ENCODE measurements around the gene SCNN1B. TPM values are rescaled to one million over a fixed set of nuclear protein-coding genes. Genes with fewer than 3 reads are reported as not detected.

The SCNN1B gene
- total and polyA plus RNA-seq, 2 donors (not counting 1 experiment from before 2014, with no cell fraction given): not detected

GRCh38 chr16:23343643-23344612 lies 41.8 kb downstream of the SCNN1B start:
- H3K27me3 ChIP-seq (ENCODE audit: control insufficient read depth, insufficient read depth, low read length): no peaks in the 10 kb centered on the region
- no peak for TF ChIP-seq EZH2 (IDR thresholded peaks at IDR 0.05; ENCODE audit: low read length, missing control alignments)
- TF ChIP-seq CTCF (conservative IDR thresholded peaks at IDR 0.05 in 1 of 2, IDR thresholded peaks at IDR 0.05 in 1 of 2; ENCODE audit: low read depth in 1 of 2, low read length in 2 of 2): no peak
- no peaks in the 10 kb centered on the region for H3K4me1 ChIP-seq (ENCODE audit: control insufficient read depth, extremely low read depth, insufficient read depth, low read length)
- H2AFZ ChIP-seq (ENCODE audit: low read length): no peak overlapping the region
- no peaks in the 10 kb centered on the region for H3K36me3 ChIP-seq (ENCODE audit: control insufficient read depth, insufficient read depth, low read length)
- H3K9me3 ChIP-seq (ENCODE audit: control insufficient read depth, insufficient read depth, low read depth, low read length): no peaks in the 10 kb centered on the region
- H3K79me2 ChIP-seq (ENCODE audit: control insufficient read depth, insufficient read depth, low read length): no peaks in the 10 kb centered on the region
- no peak overlapping the region for H3K27ac ChIP-seq (ENCODE audit: insufficient read depth, low read length)
- no peak overlapping the region for H3K4me3 ChIP-seq (replicated peaks in 1 of 4; ENCODE audit: control extremely low read depth in 1 of 4, insufficient read depth in 1 of 4, low read depth in 3 of 4, low read length in 4 of 4)
- no peaks in the 10 kb centered on the region for H4K20me1 ChIP-seq (ENCODE audit: control insufficient read depth, extremely low read depth, insufficient read depth, low read length)
- no peak overlapping the region for H3K9ac ChIP-seq (ENCODE audit: insufficient read depth, low read length)
- no peak for DNase-seq (ENCODE audit: low read depth in 2 of 2)
- no peak overlapping the region for H3K4me2 ChIP-seq (ENCODE audit: extremely low read depth, insufficient read depth, low read length)

DNA sequence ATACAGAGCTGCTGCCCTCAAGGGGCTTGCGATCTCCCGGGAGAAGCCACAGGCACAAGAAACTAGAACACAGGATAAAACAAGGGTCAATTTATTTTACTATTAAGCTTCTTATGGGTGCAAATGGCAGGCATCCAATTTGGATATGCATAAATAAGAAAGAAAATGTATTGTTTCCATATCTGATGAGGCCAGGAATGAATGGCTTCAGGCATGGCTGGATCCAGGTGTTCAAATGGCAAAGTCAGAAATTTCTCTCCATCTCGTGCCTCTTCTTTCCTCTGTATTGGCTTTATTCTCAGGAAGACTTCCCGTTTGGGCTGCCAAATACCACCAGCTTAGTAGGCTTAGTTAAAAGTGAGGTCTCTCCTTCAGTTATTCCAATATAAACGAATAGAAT lies 43.1 kb downstream of the SCNN1B start:
- Histone ChIP-seq H3K4me2 (ENCODE audit: extremely low read depth, insufficient read depth, low read length) (no peak overlapping the region), H4K20me1 (ENCODE audit: control insufficient read depth, extremely low read depth, insufficient read depth, low read length) (no peaks in the 10 kb centered on the region), H3K27ac (ENCODE audit: insufficient read depth, low read length) (no peak overlapping the region), H3K4me1 (ENCODE audit: control insufficient read depth, extremely low read depth, insufficient read depth, low read length) (no peaks in the 10 kb centered on the region), H3K9me3 (ENCODE audit: control insufficient read depth, insufficient read depth, low read depth, low read length) (no peaks in the 10 kb centered on the region), H3K9ac (ENCODE audit: insufficient read depth, low read length) (no peak overlapping the region), H3K4me3 (replicated peaks in 1 of 4; ENCODE audit: control extremely low read depth in 1 of 4, insufficient read depth in 1 of 4, low read depth in 3 of 4, low read length in 4 of 4) (no peak overlapping the region), H3K27me3 (ENCODE audit: control insufficient read depth, insufficient read depth, low read length) (no peaks in the 10 kb centered on the region), H3K36me3 (ENCODE audit: control insufficient read depth, insufficient read depth, low read length) (no peaks in the 10 kb centered on the region), H2AFZ (ENCODE audit: low read length) (no peak overlapping the region), H3K79me2 (ENCODE audit: control insufficient read depth, insufficient read depth, low read length) (no peaks in the 10 kb centered on the region)
- TF ChIP-seq EZH2 (IDR thresholded peaks at IDR 0.05; ENCODE audit: low read length, missing control alignments) (no peak), CTCF (conservative IDR thresholded peaks at IDR 0.05 in 1 of 2, IDR thresholded peaks at IDR 0.05 in 1 of 2; ENCODE audit: low read depth in 1 of 2, low read length in 2 of 2) (no peak)
- no peak for DNase-seq (ENCODE audit: low read depth in 2 of 2)

GRCh38 chr16:23348579-23349469 lies 46.7 kb downstream of the SCNN1B start:
- Histone ChIP-seq H4K20me1 (ENCODE audit: control insufficient read depth, extremely low read depth, insufficient read depth, low read length) (no peaks in the 10 kb centered on the region), H2AFZ (ENCODE audit: low read length) (no peak overlapping the region), H3K9me3 (ENCODE audit: control insufficient read depth, insufficient read depth, low read depth, low read length) (no peaks in the 10 kb centered on the region), H3K9ac (ENCODE audit: insufficient read depth, low read length) (no peak overlapping the region), H3K27ac (ENCODE audit: insufficient read depth, low read length) (no peak overlapping the region), H3K79me2 (ENCODE audit: control insufficient read depth, insufficient read depth, low read length) (no peaks in the 10 kb centered on the region), H3K4me3 (replicated peaks in 1 of 4; ENCODE audit: control extremely low read depth in 1 of 4, insufficient read depth in 1 of 4, low read depth in 3 of 4, low read length in 4 of 4) (no peak overlapping the region), H3K27me3 (ENCODE audit: control insufficient read depth, insufficient read depth, low read length) (no peaks in the 10 kb centered on the region), H3K4me1 (ENCODE audit: control insufficient read depth, extremely low read depth, insufficient read depth, low read length) (no peaks in the 10 kb centered on the region), H3K36me3 (ENCODE audit: control insufficient read depth, insufficient read depth, low read length) (no peaks in the 10 kb centered on the region), H3K4me2 (ENCODE audit: extremely low read depth, insufficient read depth, low read length) (no peak overlapping the region)
- DNase-seq (ENCODE audit: low read depth in 2 of 2): no peak
- TF ChIP-seq CTCF (conservative IDR thresholded peaks at IDR 0.05 in 1 of 2, IDR thresholded peaks at IDR 0.05 in 1 of 2; ENCODE audit: low read depth in 1 of 2, low read length in 2 of 2) (peak in 1 of 2 donors; percentile 16), EZH2 (IDR thresholded peaks at IDR 0.05; ENCODE audit: low read length, missing control alignments) (no peak)
